Stimulated activated CD8-positive, alpha-beta memory T cell treated with anti-CD3 and anti-CD28 coated beads, Interleukin-12 subunit alpha, Interleukin-12 subunit beta, amount 100 ng/mL, for 1 hour (primary cell): ENCODE measurements around the gene SMG9.
A peak's percentile ranks its signal among the peaks of the same experiment; 100 is the strongest.
"Not testable (repeated sequence)": the region's sequence is repeated elsewhere in the genome, so short reads cannot be mapped to it uniquely, and the experiment has no call there.

Experiments
- DNase-seq: peaks from one replicate; pipeline ENCODE4 v3.0.0-alpha.2; 2020; ENCODE audit warnings: low read depth

The SMG9 gene

DNA sequence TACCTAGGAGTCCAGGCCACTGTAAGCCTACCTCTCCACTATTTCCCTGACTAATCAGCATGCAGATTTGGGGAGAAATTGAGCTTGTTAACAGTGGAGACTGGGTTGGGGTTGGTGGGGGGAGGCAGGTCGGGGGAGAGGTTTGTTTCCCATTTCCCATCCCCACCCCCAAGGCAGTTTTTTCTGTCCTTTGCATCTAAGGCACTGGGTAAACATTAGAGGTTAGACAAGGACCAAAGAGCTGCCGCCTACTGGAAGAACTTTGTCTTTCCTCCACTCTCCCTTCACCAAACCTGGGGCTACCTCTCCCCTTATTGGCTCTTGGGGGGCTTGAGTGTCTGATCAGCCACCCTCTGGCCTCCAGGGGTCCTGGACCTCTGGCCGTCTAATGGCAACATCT, 25.1 kb upstream of the SMG9 start:
- no peak for DNase-seq

DNA sequence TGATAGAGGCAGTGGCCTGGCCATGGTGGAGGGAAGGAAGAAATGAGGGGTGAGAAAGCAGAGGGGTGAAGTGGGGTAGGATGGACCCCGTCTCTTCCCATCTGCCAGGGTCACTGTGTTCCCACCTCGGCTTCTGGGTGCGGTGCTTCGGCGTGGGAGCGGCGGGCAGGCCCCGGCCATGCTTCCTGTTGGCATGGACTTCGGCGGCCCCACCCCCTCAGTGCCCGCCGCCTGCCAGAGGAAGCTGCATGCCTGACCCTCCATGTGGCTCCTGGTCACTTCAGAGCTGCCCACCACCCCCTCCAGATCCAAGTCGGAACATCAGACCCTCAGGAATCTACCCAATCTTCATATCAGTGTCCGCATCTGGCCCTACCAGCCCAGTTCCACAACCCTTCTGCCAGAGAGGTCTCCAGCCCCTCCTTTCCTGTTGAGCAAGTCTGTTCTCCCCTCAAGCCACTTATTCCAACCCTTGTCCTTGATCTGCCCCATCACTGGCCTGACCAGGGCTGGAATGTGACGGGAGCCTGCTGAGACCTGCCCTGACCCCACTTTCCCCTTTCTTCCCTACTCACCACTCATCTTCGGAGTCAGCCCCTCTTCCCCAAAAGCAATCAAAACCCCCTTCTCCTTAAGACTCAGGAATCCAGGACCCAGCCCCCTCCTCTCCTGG, 24.5 kb upstream of the SMG9 start:
- DNase-seq, result no peak

DNA sequence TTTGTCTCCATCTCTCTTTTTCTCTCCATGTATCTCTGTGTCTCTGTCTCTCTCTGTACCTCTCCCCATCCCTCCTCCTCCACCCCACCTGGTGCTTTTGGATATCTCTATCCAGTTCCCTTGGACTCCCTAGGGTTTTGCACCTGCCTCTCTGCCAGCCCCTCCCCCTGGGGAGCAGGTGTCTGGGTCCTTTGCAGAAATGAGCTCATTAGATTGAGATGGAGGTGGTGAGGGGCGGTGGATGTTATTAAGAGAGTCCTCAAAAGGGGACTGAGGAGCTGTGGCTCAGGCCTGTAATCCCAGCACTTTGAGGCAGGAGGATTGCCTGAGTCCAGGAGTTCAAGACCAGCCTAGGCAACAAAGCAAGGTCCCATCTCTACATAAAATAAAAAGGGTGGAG, 23.9 kb upstream of the SMG9 start:
- DNase-seq, result no peak

DNA sequence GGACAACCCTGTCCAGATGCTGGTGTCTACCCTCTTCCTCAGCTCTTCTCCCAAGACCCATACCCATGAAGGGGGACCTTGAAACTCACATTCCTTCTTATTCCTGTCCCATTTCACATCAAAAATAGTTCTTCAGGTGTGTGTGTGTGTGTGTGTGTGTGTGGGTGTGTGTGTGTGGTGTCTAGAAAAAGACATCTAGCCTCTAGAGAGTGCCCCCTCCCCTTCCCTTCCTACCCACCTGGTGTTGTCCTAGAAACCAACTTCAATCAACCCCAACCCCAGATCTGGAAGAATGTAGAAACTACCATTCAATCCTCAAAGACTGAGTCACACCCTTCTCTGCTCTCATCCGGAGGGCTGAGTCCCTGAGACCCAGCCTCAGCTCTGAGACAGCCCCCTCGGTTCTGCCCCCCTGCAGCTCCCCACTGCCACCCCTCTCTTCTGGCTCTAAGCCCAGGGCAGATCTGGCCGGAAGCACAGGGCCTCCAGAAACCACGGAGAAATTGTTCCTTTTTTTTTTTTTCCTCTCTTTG, 22.5 kb upstream of the SMG9 start:
- no peak for DNase-seq

DNA sequence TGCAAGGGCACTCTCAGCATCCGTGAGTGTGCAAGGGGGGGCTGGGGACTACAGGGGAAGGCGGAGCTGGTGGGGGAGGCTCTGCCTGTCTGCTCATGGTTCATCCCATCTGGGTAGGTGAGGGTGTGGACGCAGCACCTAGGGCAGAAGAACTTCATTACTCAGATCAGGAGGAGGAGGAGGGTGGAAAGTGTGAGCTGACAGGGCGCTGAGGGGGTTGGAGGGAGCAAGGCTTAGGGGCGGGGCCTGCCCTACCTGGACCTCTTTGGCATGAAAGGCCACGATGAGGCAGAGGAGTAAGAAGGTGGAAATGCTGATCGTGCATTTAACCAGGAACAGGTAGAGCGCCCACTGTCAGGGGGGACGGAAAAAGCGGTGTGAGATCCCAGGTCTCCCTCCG, 21.5 kb upstream of the SMG9 start:
- no peak for DNase-seq

DNA sequence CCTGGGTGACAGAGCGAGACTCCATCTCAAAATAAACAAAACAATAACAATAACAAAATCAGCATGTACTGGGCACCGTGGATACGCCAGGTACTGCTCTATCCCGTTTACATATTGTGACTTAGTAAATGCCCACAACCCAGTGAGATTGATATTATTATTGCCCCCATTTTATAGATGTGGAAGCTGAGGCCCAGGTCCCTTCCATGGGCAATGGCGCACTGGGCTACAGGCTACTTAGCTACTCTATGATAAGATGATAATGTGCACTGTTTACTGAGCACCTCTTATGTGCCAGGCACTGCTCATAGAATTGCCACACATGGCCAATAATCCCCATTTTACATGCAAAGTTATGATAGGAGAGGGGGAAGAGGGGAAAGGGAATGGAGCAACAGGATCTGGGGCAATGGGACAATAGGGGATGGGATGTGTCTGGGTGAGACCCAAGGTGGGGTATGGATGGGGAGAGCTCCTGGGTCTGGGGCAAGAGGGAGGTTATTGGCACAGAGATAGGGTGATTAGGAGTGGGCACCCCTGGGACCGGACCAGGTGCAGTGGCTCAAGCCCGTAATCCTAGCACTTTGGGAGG, 20.6 kb upstream of the SMG9 start:
- DNase-seq, result no peak

DNA sequence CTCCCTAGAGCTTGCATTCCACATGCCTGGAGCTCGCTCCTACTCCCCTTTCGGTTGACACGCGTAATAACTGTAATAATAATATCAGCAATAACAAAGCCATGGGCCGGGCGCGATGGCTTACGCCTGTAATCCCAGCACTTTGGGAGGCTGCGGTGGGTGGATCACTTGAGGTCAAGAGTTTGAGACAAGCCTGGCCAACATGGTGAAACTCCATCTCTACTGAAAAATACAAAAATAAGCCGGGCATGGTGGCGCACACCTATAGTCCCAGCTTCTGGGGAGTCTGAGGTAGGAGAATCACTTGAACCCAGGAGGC, 20.1 kb upstream of the SMG9 start:
- not testable (repeated sequence) for DNase-seq

DNA sequence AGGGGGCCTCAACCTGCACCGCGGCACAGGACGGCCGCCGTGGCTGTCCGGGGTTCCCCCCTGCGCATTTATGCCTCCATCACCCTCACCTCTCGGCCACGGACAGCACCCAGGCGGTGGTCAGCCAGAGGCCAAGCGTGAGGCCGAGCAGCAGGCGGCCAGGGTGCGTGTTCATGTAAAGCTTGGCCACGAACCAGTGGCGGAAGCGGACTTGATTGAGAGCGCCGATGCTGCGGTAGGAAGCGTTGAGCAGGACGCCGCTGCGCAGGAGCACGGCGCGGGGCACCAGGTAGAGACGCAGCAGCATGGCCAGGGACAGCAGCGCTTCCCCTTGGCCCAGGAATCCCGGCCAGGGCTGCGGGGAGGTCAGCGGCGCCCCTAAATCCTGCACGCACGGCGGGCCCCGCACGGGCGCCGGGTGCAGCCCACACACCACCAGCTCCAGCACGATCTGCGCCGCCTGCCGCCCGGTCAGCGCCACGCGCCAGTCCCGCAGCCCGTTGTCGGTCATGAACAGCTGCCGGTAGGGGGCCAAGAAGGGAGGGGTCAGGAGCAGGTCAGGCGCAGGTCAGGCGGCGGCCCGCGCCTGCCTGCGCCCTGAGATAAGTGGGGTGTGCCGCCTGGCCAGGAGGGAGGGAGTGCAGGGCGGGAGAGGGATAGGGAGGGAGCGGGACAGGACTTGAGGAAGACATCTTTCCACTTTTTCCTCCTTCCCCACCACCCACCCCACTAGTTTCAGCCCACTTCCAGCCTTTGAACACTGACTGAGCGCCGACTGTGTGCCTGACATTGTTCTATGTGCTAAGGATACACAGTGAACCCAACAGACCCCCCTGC, 19.6 kb upstream of the SMG9 start:
- no peak for DNase-seq

DNA sequence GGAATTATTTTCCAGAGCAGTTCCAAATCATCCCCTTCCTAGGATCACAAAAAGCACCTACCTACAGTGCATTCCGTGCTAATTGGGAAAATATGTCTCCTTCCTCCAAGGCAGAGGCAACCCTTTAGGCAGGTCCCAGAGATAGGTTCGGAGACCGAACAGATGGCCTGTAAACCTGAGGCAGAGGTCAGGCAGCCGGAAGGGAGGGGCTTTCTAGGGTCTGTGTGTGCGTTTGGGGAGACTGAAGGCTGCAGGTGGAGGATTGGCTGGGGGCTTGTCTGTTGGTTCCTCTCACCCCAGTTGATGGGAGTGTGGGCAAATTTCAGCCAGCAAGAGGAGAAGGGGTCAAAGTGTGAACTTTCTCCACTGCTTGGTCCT, 19.0 kb upstream of the SMG9 start:
- DNase-seq, result no peak

DNA sequence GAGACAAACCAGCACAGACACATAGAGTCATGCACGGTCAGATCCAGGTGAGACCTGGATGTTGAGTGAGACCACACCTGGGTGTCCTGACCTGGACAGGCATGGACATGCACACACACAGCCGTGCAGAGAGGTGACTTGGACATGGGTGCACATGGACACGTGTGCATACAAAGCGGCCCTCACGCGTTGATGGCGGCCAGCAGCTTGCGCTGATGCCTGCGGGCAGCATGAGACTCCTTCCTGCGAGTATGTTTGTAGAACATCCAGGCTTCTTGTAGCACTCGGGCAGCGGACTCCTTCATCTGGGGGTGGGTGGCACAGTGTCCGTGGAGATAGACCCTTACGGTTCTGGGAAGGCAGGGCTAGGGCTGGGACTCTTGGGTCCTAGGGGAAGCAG, 14.5 kb upstream of the SMG9 start:
- DNase-seq, result no peak

DNA sequence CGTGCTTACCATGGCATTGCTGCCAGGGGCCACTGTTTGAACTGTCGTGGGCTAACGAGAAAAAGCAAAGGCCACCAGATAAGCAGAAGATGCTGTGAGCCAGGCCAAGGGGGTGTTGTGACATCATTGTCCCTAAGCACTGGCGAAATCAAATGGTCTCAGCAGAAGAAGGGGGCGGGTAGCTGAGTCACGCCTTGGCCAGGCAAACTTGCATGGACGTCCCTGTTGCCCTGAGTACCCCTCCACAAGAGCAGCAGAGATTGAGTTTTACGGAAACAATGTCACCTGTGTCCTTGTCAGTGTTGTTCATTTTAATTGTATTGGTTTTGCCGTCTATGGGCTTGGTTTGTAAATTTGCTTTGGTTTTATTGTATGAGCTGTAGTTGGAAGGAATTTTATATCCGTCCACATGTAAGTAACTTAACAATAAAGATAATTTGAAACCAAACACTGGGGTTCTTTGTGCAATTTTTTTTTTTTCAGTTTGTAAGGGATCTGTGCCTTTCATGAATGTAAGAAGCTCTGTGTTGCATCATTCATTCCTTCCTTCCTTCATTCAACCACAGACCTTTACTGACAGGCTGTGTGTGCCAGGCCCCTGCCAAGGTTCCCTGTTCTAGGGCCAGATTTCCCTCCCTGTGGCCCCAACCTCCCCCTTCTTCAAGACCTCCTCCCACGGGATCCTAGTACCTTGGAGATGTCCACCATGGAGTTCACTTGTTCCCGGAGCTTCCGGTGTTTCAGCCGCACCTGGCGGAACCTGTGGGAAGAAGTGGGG, 13.7 kb upstream of the SMG9 start:
- DNase-seq, result no peak

DNA sequence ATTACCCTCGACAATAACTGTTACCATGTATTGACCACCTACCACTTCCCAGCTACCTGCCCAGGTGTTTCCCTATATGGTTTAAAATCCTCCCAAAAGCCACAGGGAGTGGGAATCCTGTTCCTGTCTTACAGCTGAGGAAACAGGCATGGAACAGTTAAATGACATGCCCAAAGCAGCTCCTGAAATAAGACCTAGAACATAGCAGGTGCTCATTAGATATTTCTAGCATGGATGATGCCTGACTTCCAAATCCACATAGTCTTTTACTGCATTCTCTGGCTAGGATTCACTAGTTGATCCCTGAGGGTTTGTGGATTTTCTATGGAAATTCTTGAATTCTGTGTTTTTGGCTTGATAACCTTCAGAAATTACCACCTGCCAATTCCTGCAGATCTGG, 13.1 kb upstream of the SMG9 start:
- DNase-seq, result no peak

DNA sequence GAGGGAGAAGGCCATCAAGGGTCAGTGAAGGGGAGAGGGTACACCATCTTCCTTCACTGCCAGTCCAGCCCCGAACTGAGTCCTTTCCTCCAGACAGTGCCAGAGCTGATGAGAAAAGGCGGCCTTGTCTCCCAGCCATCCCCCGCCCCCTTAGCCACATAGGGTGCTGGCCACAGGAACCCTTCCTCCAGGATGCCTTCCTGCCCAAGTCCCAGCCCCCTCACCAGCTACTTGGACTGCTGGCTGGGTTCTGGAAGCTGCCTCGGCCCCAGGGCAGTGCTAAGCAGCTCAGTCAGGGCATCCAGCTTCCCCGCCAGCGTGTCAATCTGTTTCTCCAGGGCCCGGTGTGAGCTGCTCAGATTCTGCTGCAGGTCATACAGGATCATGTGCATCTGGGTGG, 12.6 kb upstream of the SMG9 start:
- no peak for DNase-seq

DNA sequence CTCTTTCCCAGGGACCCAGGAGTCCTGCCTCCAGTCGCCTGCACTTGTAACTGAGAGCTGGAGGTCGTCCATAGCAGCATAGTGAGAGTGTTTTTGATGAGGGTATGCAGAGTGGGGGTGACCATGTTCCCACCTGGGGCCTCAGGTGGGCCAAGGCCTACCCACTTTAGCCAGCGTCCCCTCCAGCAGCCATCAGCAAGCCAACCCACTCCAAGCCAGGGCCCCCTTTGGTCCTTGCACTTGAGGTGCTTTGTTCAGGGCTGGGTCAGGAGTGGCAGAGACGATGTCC, 11.9 kb upstream of the SMG9 start:
- no peak for DNase-seq

DNA sequence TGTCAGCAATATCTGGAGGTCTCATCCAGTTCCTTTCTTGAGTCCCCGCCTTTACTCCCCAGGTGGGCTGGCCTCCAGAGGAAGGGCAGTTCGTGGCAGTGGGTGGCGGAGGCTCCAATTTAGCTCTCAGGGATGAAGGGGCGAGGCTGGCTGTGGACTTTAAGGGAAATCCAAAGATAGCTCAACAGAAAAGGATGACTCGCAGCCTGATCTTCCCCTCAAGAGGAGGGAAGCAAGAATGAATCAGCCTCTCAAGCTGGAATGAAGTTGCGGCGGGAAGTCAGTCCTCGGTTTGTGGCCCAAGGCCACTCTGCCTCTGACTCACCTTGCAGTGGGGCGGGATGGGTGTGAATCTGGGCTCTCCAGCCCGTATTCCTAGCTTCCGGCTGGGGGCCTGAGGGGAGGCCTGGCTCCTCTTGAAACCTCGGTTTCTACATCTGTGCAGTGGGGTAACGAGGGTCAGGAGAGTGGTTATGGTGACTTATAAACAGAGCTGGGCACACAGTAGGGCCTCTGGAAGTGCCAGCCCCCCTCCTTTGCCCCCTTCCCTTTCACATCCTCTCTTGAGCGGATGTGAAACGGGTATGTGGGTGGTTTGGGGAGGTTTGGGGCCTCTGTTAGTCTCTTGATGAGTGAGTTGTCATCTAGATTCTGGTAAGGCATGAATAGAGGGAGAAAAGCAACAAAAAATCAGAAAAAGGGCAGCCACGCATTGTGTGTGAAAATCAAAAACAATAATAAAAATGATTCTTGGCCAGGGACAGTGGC, 10.5 kb upstream of the SMG9 start:
- DNase-seq, result peak; percentile 61

DNA sequence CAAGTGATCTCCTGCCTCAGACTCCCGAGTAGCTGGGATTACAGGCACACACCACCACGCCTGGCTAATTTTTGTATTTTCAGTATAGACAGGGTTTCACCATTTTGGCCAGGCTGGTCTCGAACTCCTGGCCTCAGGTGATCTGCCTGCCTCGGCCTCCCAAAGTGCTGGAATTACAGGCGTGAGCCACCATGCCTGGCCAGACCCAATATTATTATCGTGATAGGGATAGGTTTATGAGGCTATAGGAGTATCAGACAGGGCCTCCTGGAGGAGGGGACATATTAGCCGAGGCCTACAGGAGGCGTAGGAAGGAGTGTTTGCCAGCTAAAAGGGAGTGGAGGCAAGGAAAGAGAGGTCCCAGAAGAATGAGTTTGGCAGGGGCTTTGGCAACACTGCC, 9.9 kb upstream of the SMG9 start:
- DNase-seq, result not testable (repeated sequence)

DNA sequence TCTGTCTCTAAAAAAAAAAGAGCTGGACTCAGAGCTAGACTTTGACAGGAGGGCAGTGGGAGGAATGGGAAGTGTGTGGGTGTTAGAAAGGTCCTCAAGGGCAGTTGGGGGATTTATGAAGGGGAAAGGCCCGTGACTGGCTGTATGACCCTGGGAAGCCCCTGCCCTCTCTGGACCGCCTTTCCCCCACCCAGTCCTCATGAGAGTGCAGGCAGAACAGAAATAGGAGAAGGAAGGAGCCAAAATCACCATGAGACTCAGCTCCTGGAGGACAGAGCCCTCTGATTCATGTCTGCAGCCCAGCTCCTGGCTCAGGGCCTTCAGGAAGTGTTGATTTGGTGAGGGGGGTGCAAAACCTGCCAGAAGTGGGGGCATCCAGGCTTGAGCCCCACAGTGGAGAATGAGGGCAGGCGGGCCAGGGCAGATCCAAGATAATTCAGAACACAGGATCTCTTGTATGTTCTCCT, 8.7 kb upstream of the SMG9 start:
- DNase-seq, result no peak

DNA sequence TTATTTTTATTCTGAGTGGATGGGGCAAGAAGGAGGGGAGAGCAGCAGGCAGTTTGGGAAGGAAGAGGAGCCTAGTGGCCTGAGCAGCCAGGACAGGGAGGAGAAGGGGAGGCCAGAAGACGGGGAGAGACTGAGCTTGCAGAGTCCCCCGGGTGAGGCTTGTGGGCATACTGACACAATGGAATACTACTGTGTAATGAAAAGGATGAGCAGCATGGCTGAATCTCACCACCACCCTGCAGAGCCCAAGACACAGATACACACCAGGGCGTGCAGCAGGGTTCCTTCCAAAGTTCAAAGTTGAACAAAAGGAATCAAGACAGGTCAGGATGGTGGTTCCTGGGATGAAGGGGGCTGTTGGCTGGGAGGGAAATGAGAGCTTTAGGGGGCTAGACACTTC, 8.1 kb upstream of the SMG9 start:
- no peak for DNase-seq

DNA sequence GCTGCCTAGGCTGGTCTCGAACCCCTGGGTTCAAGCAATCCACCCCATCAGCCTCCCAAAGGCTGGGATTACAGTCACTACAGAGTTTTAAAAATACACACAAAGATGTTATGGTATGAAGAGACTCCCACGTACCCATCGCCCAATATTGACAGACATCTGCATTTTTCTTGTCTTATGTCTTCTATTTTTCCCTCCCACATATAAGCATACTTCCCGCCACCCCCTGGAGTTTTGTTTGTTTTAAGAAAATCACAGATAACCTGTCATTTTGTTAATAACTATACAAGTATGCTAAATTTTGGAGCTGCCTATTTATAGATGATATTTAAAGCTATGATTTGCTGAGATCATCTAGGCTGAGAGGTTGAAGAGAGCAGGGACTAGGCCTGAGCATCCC, 6.2 kb upstream of the SMG9 start:
- DNase-seq, result no peak

DNA sequence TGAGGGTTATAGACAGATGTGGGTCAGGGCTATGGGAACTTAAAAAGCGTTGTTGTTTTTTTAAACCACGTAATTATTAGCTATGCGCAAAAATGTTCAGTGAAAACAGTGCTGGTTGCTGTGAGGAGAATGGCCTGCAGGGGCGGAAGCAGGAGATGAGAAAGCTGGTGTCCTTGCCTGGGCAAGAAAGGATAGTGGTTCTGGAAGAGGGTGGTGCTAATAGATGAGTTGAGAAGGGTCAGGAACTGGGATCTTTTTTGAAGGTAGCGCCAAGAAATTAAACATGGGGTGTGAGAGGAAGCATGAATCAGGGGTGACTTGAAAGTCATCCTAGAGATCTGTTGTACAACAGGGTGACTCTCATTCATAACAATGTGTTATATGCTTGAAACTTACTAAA, 4.8 kb upstream of the SMG9 start:
- DNase-seq, result no peak

DNA sequence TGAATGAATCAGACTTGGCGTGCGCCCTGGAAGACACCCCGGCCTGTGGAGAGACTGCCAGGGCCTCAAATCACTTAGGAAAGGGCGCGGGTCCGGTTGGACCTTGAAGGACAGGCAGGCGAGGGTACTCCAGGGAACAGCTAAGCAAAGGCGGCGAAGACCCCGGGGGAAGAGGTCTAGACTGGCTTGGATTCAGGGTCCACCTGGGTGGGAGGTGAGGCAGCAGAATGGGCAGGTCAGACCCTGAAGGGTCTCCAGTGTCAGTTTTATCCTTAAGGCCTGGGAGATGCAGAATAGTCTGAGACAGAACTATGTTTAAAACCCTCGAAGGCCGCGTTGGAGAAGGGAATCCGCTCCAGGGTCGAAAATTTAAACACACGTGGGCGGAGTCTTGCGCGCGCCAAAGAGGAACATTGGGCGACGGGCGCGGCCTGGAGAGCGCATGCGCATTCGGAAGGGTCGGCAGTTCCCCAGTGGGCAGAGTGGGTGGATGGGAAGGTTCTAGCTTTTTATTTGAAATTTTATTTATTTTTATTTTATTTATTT, 567 bp upstream of the SMG9 start:
- peak; percentile 62 for DNase-seq

DNA sequence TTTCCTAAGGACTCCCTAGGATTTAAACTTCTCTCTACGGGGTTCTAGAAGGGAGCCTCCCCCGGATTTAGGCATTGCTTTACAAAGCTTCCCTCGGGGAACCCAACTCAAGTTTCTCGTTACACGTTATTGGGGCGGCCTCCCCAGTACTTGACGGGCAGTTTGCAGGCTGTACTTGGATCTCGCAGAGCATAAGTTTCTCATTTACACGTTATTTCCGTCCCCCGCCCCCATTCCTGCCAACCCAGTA, 584 bp downstream of the SMG9 start:
- no peak for DNase-seq
